Liver (tissue), 9 donors: ENCODE results near the gene SLC9A1. TPM values are rescaled to one million over a fixed set of nuclear protein-coding genes. Genes with fewer than 3 reads are reported as not detected.

ENCODE experiments used
- DNase-seq: peaks from one replicate; pipeline ENCODE4 v3.0.0-alpha.2; 2017; ENCODE audit warnings: low spot score
- H3K27ac ChIP-seq, 2 donors: one replicate each; pipeline ENCODE4 v1.7.0; 2013; ENCODE audit warnings: inconsistent platforms in 2 of 2, low read length in 2 of 2, control low read depth in 1 of 2, low read depth in 1 of 2, mild to moderate bottlenecking in 1 of 2
- H3K27me3 ChIP-seq, 4 donors: one replicate each; pipeline versions ENCODE4 v1.6.1 to v1.7.0; 2013; ENCODE audit warnings: low read length in 3 of 4, inconsistent platforms in 1 of 4, mild to moderate bottlenecking in 1 of 4, moderate library complexity in 1 of 4; ENCODE audit not compliant: control insufficient read depth in 4 of 4, insufficient read depth in 4 of 4
- H3K36me3 ChIP-seq, 4 donors: one replicate each; pipeline versions ENCODE4 v1.6.1 to v1.7.0; 2013; ENCODE audit warnings: low read length in 3 of 4, mild to moderate bottlenecking in 3 of 4, low read depth in 1 of 4, moderate library complexity in 1 of 4; ENCODE audit not compliant: control insufficient read depth in 4 of 4, insufficient read depth in 3 of 4
- H3K4me1 ChIP-seq, 4 donors: one replicate each; pipeline versions ENCODE4 v1.6.1 to v1.7.0; 2013; ENCODE audit warnings: low read length in 3 of 4, mild to moderate bottlenecking in 3 of 4, moderate library complexity in 1 of 4; ENCODE audit not compliant: control insufficient read depth in 4 of 4, insufficient read depth in 4 of 4
- H3K4me3 ChIP-seq, 3 donors: one replicate each; pipeline versions ENCODE4 v1.6.1 to v1.7.0; 2013; ENCODE audit warnings: low read length in 3 of 3, control low read depth in 1 of 3, low read depth in 1 of 3, mild to moderate bottlenecking in 1 of 3
- H3K9ac ChIP-seq, 2 donors: one replicate each; pipeline ENCODE4 v1.7.0; 2013; ENCODE audit warnings: low read length in 2 of 2, mild to moderate bottlenecking in 2 of 2, moderate library complexity in 2 of 2, control low read depth in 1 of 2, low read depth in 1 of 2
- H3K9me3 ChIP-seq, 4 donors: one replicate each; pipeline versions ENCODE4 v1.6.1 to v1.7.0; 2013; ENCODE audit warnings: low read length in 3 of 4; ENCODE audit not compliant: control insufficient read depth in 4 of 4
- ATF3 ChIP-seq: IDR thresholded peaks from 2 replicates; pipeline ENCODE4 v1.6.1; 2016; ENCODE audit warnings: antibody characterized with exemption
- EGR1 ChIP-seq, 2 donors: IDR thresholded peaks; 2 replicates each; pipeline ENCODE4 v1.6.1; 2016 to 2018; ENCODE audit warnings: antibody characterized with exemption in 2 of 2, low read depth in 2 of 2
- FOXA1 ChIP-seq: IDR thresholded peaks from 2 replicates; pipeline ENCODE4 v1.6.1; 2016; ENCODE audit warnings: antibody characterized with exemption
- FOXA2 ChIP-seq: IDR thresholded peaks from 2 replicates; pipeline ENCODE4 v1.6.1; 2016; ENCODE audit warnings: antibody characterized with exemption
- GABPA ChIP-seq, 2 donors: IDR thresholded peaks in 1 of 2; conservative IDR thresholded peaks in 1 of 2; 2 replicates each; pipeline ENCODE4 v1.6.1; 2016; ENCODE audit warnings: antibody characterized with exemption in 2 of 2, mild to moderate bottlenecking in 1 of 2, moderate library complexity in 1 of 2
- HNF4A ChIP-seq, 2 donors: conservative IDR thresholded peaks; 2 replicates each; pipeline ENCODE4 v1.6.1; 2016; ENCODE audit warnings: antibody characterized with exemption in 2 of 2, mild to moderate bottlenecking in 2 of 2
- JUND ChIP-seq, 2 donors: IDR thresholded peaks; 2 replicates each; pipeline ENCODE4 v1.6.1; 2016; ENCODE audit warnings: antibody characterized with exemption in 2 of 2
- MAX ChIP-seq: IDR thresholded peaks from 2 replicates; pipeline ENCODE4 v1.6.1; 2016; ENCODE audit warnings: antibody characterized with exemption
- NR2F2 ChIP-seq: IDR thresholded peaks from 2 replicates; pipeline ENCODE4 v1.6.1; 2016; ENCODE audit warnings: antibody characterized with exemption
- RAD21 ChIP-seq, 2 donors: IDR thresholded peaks; 2 replicates each; pipeline ENCODE4 v1.6.1; 2016; ENCODE audit warnings: antibody characterized with exemption in 2 of 2, mild to moderate bottlenecking in 2 of 2
- REST ChIP-seq: IDR thresholded peaks from 2 replicates; pipeline ENCODE4 v1.6.1; 2016; ENCODE audit warnings: antibody characterized with exemption, mild to moderate bottlenecking
- RXRA ChIP-seq, 2 donors: IDR thresholded peaks; 2 replicates each; pipeline ENCODE4 v1.6.1; 2017 to 2018; ENCODE audit warnings: antibody characterized with exemption in 2 of 2, mild to moderate bottlenecking in 1 of 2
- SP1 ChIP-seq: IDR thresholded peaks from 2 replicates; pipeline ENCODE4 v1.6.1; 2018; ENCODE audit warnings: antibody characterized with exemption, mild to moderate bottlenecking
- TAF1 ChIP-seq: conservative IDR thresholded peaks from 2 replicates; pipeline ENCODE4 v1.6.1; 2016; ENCODE audit warnings: antibody characterized with exemption, mild to moderate bottlenecking
- ZBTB33 ChIP-seq: IDR thresholded peaks from 2 replicates; pipeline ENCODE4 v1.6.1; 2016; ENCODE audit warnings: antibody characterized with exemption
- WGBS: extraction: QIAGEN DNeasy Blood & Tissue Kit; methylation state at CpG from one replicate; pipeline ENCODE4 v1.1.7; 2013; 5-methylcytosine and 5-hydroxymethylcytosine counted together
- polyA plus RNA-seq, 2 donors: library from polyadenylated mRNA; stranded (reverse) in 1 of 2; unstranded in 1 of 2; fragments of 200-250 nt in 1 of 2; fragments of >200 nt in 1 of 2; fragmentation: Nextera tagmentation in 1 of 2; extraction: Ambion mirVana in 1 of 2; gene quantifications; one replicate each; pipeline versions ENCODE4 v1.2.1 to v1.2.3, GENCODE V29; 2013 to 2015
- total RNA-seq, 2 donors: library from RNA; depleted of rRNA; stranded (reverse); fragments of >200 nt; gene quantifications; one replicate each; pipeline ENCODE4 v1.2.3, GENCODE V29; 2014
- donor health status: healthy.
- donor health status: healthy.
- donor health status: healthy.
- donor health status: healthy.
- donor health status: healthy.

SLC9A1 gene
- total and polyA plus RNA-seq, 4 donors, result 1.3 to 3.2 (median 1.5) TPM

- no peak for TF ChIP-seq REST
Observed at GRCh38 chr1:27201295-27201694, 46.4 kb upstream of the SLC9A1 start (continued).

GRCh38 chr1:27193194-27193593, 38.3 kb upstream of the SLC9A1 start:
- DNase-seq, result no peak
- Histone ChIP-seq H3K27ac (no peak overlapping the region), H3K4me3 (no peak overlapping the region)

GRCh38 chr1:27192039-27192529, 37.2 kb upstream of the SLC9A1 start:
- Histone ChIP-seq H3K36me3 (no peaks in the 10 kb centered on the region), H3K4me1 (peaks cover 0 to 9% (median 3%) of the 10 kb centered on the region in 4 donors), H3K9me3 (no peaks in the 10 kb centered on the region), H3K9ac (no peak overlapping the region), H3K27me3 (no peaks in the 10 kb centered on the region), H3K27ac (peak overlapping the region in 1 of 2 donors; percentile 3), H3K4me3 (no peak overlapping the region)
- no peak for DNase-seq
- WGBS, result 32% methylated on average over 8 of the region's 8 CpGs
- TF ChIP-seq SP1, result peak; percentile 90
- TF ChIP-seq EGR1 (IDR thresholded peaks at IDR 0.05; ENCODE audit: low read depth in 2 of 2), result no peak
- TF ChIP-seq ATF3, result peak; percentile 64
- peak; percentile 76 to 80 for TF ChIP-seq JUND (IDR thresholded peaks at IDR 0.05)
- TF ChIP-seq GABPA (IDR thresholded peaks at IDR 0.05 in 1 of 2, conservative IDR thresholded peaks at IDR 0.05 in 1 of 2), result no peak
- TF ChIP-seq ZBTB33, result peak; percentile 57
- no peak for TF ChIP-seq NR2F2
- TF ChIP-seq REST, result peak; percentile 56
- TF ChIP-seq HNF4A (conservative IDR thresholded peaks at IDR 0.05), result peak; percentile 89 to 90
- TF ChIP-seq RXRA (IDR thresholded peaks at IDR 0.05), result peak; percentile 78 to 83

More at GRCh38 chr1:27193194-27193593, 38.3 kb upstream of the SLC9A1 start:
- H3K4me1 ChIP-seq, result peaks cover 0 to 9% (median 4%) of the 10 kb centered on the region in 4 donors
- no peaks in the 10 kb centered on the region for H3K27me3 ChIP-seq
- WGBS, result 99% methylated on average over 1 of the region's 1 CpG
- TF ChIP-seq TAF1, result no peak
- no peak for TF ChIP-seq NR2F2
- TF ChIP-seq FOXA2, result no peak
- TF ChIP-seq FOXA1, result no peak
- TF ChIP-seq ATF3, result no peak
- TF ChIP-seq RAD21 (IDR thresholded peaks at IDR 0.05), result no peak
- no peak for TF ChIP-seq ZBTB33
- TF ChIP-seq GABPA (IDR thresholded peaks at IDR 0.05 in 1 of 2, conservative IDR thresholded peaks at IDR 0.05 in 1 of 2), result no peak
- no peak for TF ChIP-seq MAX
- no peak for TF ChIP-seq SP1
- H3K36me3 ChIP-seq, result no peaks in the 10 kb centered on the region
- no peaks in the 10 kb centered on the region for H3K9me3 ChIP-seq
- no peak overlapping the region for H3K9ac ChIP-seq
